MCF 10A (cell line): ENCODE measurements around the gene CLEC4D. TPM values are rescaled to one million over a fixed set of nuclear protein-coding genes. Genes with fewer than 3 reads are reported as not detected.

ENCODE experiments used
- Bru-seq: library from RNA; stranded (reverse); fragments of 400-500 nt; gene quantifications from one replicate; lab custom pipeline; 2021; lab: Mats Ljungman, UMichigan
- BruChase-seq, 2 experiments: library from RNA; stranded (reverse); fragments of 400-500 nt; gene quantifications; one replicate each; lab custom pipeline; 2021; lab: Mats Ljungman, UMichigan
- BruUV-seq: library from RNA; stranded (reverse); fragments of 400-500 nt; replicated peaks from 2 replicates; lab custom pipeline; 2021; lab: Mats Ljungman, UMichigan
- CTCF ChIA-PET: fragments of 300-600 bp; sonication (Branson Sonifier 250); formaldehyde crosslinking; extraction: SDS; loops from one replicate; lab custom pipeline; 2021; ENCODE audit warnings: antibody characterized with exemption, inconsistent platforms; lab: Yijun Ruan, JAX
- POLR2A ChIA-PET: fragments of 300-600, 350-650 bp; sonication (Branson Sonifier 250); formaldehyde crosslinking; extraction: SDS; loops from one replicate; lab custom pipeline; 2020; ENCODE audit warnings: antibody characterized with exemption, inconsistent platforms; lab: Yijun Ruan, JAX
- DNase-seq: peaks from one replicate; pipeline ENCODE4 v3.0.0-alpha.2; 2018; ENCODE audit not compliant: unreplicated experiment
- H3K27ac Mint-ChIP-seq: one replicate; pipeline ENCODE4 v1.8.0; 2022; ENCODE audit warnings: mild to moderate bottlenecking, low read depth, mixed read lengths; ENCODE audit not compliant: unreplicated experiment
- H3K27me3 Mint-ChIP-seq: one replicate; pipeline ENCODE4 v1.8.0; 2022; ENCODE audit warnings: mixed read lengths; ENCODE audit not compliant: insufficient read depth, unreplicated experiment
- H3K36me3 Mint-ChIP-seq: one replicate; pipeline ENCODE4 v1.8.0; 2022; ENCODE audit warnings: mild to moderate bottlenecking, moderate library complexity, mixed read lengths; ENCODE audit not compliant: insufficient read depth, unreplicated experiment
- H3K4me1 Mint-ChIP-seq: one replicate; pipeline ENCODE4 v1.8.0; 2022; ENCODE audit warnings: mixed read lengths; ENCODE audit not compliant: insufficient read depth, unreplicated experiment
- H3K4me3 Mint-ChIP-seq: one replicate; pipeline ENCODE4 v1.8.0; 2022; ENCODE audit warnings: mild to moderate bottlenecking, moderate library complexity, mixed read lengths; ENCODE audit not compliant: unreplicated experiment
- H3K9me3 Mint-ChIP-seq: one replicate; pipeline ENCODE4 v1.8.0; 2022; ENCODE audit warnings: mixed read lengths; ENCODE audit not compliant: unreplicated experiment
- CTCF ChIP-seq: fragments of 200-600 bp; IDR thresholded peaks from one replicate; pipeline ENCODE4 v1.8.0; 2022; ENCODE audit warnings: antibody characterized with exemption, mild to moderate bottlenecking; ENCODE audit not compliant: unreplicated experiment
- intact Hi-C: fragments of 100-400 bp; cut with micrococcal nuclease; formaldehyde crosslinking; loops from 2 replicates; pipeline ENCODE4 v1.14.1; 2022
- long read RNA-seq: library from polyadenylated mRNA; stranded (forward); transcript quantifications from one replicate; pipeline ENCODE4 v2.0.0, GENCODE V29; 2022
- total RNA-seq: library from RNA; stranded (reverse); gene quantifications from 2 replicates; pipeline ENCODE4 v1.2.3, GENCODE V29; 2022

CLEC4D gene
- total RNA-seq (not detected in 2 replicates), Bru-seq, nascent RNA (not detected), BruChase-seq, experiment 1, labeled RNA remaining after a 6-hour chase (not detected), BruChase-seq, experiment 2, labeled RNA remaining after a 2-hour chase (not detected)
- long read RNA-seq, result 0 reads

GRCh38 chr12:8513256-8513655, at the start of gene CLEC4D:
TSS of gene CLEC4D (plus strand) at chr12:8513503. CDS start at chr12:8513733, 230 bp downstream.
- TF ChIP-seq CTCF, result no peak
- no peak for DNase-seq
- POLR2A ChIA-PET, result no interaction called here
- Mint-ChIP-seq H3K9me3 (no peaks in the 10 kb centered on the region), H3K4me3 (no peak within 1 kb of the TSS), H3K27me3 (peaks cover 71% of the 10 kb centered on the region), H3K36me3 (no peaks in the 10 kb centered on the region), H3K4me1 (no peaks in the 10 kb centered on the region), H3K27ac (no peak within 1 kb of the TSS)
- no TSS peak for BruUV-seq
- intact Hi-C loops, result no loop called here
- CTCF ChIA-PET, result interaction anchor here (0.6 kb wide), 1 partner anchor 475 kb away, joined by 3 read pairs; no protein-coding TSS in a partner anchor

- Mint-ChIP-seq H3K4me1 (no peaks in the 10 kb centered on the region), H3K27me3 (no peaks in the 10 kb centered on the region), H3K27ac (no peak overlapping the region), H3K9me3 (no peaks in the 10 kb centered on the region), H3K4me3 (no peak overlapping the region), H3K36me3 (no peaks in the 10 kb centered on the region)
- no peak for DNase-seq
- POLR2A ChIA-PET, result no interaction called here
- no peak for TF ChIP-seq CTCF
- intact Hi-C loops, result no loop called here
- no TSS peak for BruUV-seq
- CTCF ChIA-PET, result no interaction called here
Measured at GRCh38 chr12:8465301-8465996, 47.9 kb upstream of the CLEC4D start.

- ChIA-PET POLR2A (no interaction called here), CTCF (interaction anchor here (0.6 kb wide), 1 partner anchor 558 kb away, joined by 3 read pairs; no protein-coding TSS in a partner anchor)
- Mint-ChIP-seq H3K9me3 (no peaks in the 10 kb centered on the region), H3K4me1 (no peaks in the 10 kb centered on the region), H3K27me3 (peaks cover under 1% of the 10 kb centered on the region), H3K36me3 (no peaks in the 10 kb centered on the region), H3K4me3 (no peak overlapping the region), H3K27ac (no peak overlapping the region)
- no peak for DNase-seq
- no peak for TF ChIP-seq CTCF
- intact Hi-C loops, result no loop called here
- BruUV-seq, result no TSS peak
Measured at GRCh38 chr12:8466241-8466640, 47.1 kb upstream of the CLEC4D start.

- H3K4me3 Mint-ChIP-seq, result no peak overlapping the region
- H3K36me3 Mint-ChIP-seq, result no peaks in the 10 kb centered on the region
- CTCF ChIA-PET, result no interaction called here
- no peak for TF ChIP-seq CTCF
- no peak for DNase-seq
- H3K4me1 Mint-ChIP-seq, result no peaks in the 10 kb centered on the region
- peaks cover 13% of the 10 kb centered on the region for H3K27me3 Mint-ChIP-seq
- no TSS peak for BruUV-seq
- H3K9me3 Mint-ChIP-seq, result no peaks in the 10 kb centered on the region
- intact Hi-C loops, result no loop called here
- H3K27ac Mint-ChIP-seq, result no peak overlapping the region
- POLR2A ChIA-PET, result no interaction called here
Measured at GRCh38 chr12:8471090-8471489, 42.2 kb upstream of the CLEC4D start.
